Neural progenitor cell (in vitro differentiated cells): ENCODE results near the gene STAC2. TPM values are rescaled to one million over a fixed set of nuclear protein-coding genes. Genes with fewer than 3 reads are reported as not detected.
A peak's percentile ranks its signal among the peaks of the same experiment; 100 is the strongest.

Experiments used
- DNase-seq: peaks from one replicate; pipeline ENCODE4 v3.0.0-alpha.2; 2016; ENCODE audit warnings: low spot score
- H2AFZ ChIP-seq: fragments of 200-600 bp; sonication (generic); replicated peaks from 2 replicates; pipeline ENCODE4 v1.6.1; 2016; ENCODE audit warnings: antibody characterized with exemption
- H3F3A ChIP-seq: fragments of 200-600 bp; sonication (generic); 2 replicates; pipeline ENCODE4 v1.6.1; 2016; ENCODE audit warnings: antibody characterized with exemption, low read depth
- H3K27ac ChIP-seq: fragments of 200-600 bp; sonication (generic); 2 replicates; pipeline ENCODE4 v1.5.1; 2016; ENCODE audit warnings: mild to moderate bottlenecking
- H3K27me3 ChIP-seq: fragments of 200-600 bp; sonication (generic); 2 replicates; pipeline ENCODE4 v1.6.1; 2016; ENCODE audit warnings: mild to moderate bottlenecking, moderate library complexity
- H3K36me3 ChIP-seq: fragments of 200-600 bp; sonication (generic); 2 replicates; pipeline ENCODE4 v1.5.1; 2016
- H3K4me1 ChIP-seq: fragments of 200-600 bp; sonication (generic); 2 replicates; pipeline ENCODE4 v1.6.1; 2016; ENCODE audit warnings: mixed run types
- H3K4me2 ChIP-seq: fragments of 200-600 bp; sonication (generic); 2 replicates; pipeline ENCODE4 v1.6.1; 2016
- H3K4me3 ChIP-seq: fragments of 200-600 bp; sonication (generic); 2 replicates; pipeline ENCODE4 v1.5.1; 2016
- H3K79me2 ChIP-seq: fragments of 200-600 bp; sonication (generic); 2 replicates; pipeline ENCODE4 v1.6.1; 2016; ENCODE audit warnings: low read depth
- H3K9ac ChIP-seq: fragments of 200-600 bp; sonication (generic); 2 replicates; pipeline ENCODE4 v1.6.1; 2016
- H3K9me3 ChIP-seq: fragments of 200-600 bp; sonication (generic); 2 replicates; pipeline ENCODE4 v1.5.1; 2016; ENCODE audit warnings: low read depth
- H4K20me1 ChIP-seq: fragments of 200-600 bp; sonication (generic); 2 replicates; pipeline ENCODE4 v1.6.1; 2016; ENCODE audit warnings: low read depth
- H3K27ac Mint-ChIP-seq: 3 replicates; pipeline ENCODE4 v1.8.0; 2021; ENCODE audit warnings: mixed read lengths
- H3K27me3 Mint-ChIP-seq: 2 replicates; pipeline ENCODE4 v1.8.0; 2022; ENCODE audit warnings: low read depth, mild to moderate bottlenecking, inconsistent platforms, moderate library complexity, mixed read lengths; ENCODE audit not compliant: insufficient read depth
- H3K36me3 Mint-ChIP-seq: 3 replicates; pipeline ENCODE4 v1.8.0; 2021; ENCODE audit warnings: mixed read lengths
- H3K4me1 Mint-ChIP-seq: 3 replicates; pipeline ENCODE4 v1.8.0; 2021; ENCODE audit warnings: mixed read lengths
- H3K4me3 Mint-ChIP-seq: 3 replicates; pipeline ENCODE4 v1.8.0; 2021; ENCODE audit warnings: mild to moderate bottlenecking, moderate library complexity, mixed read lengths
- H3K9me3 Mint-ChIP-seq: 3 replicates; pipeline ENCODE4 v1.8.0; 2020; ENCODE audit warnings: mixed read lengths
- CTCF ChIP-seq: fragments of 200-600 bp; sonication (generic); IDR thresholded peaks from 2 replicates; pipeline ENCODE4 v1.5.1; 2017; ENCODE audit warnings: antibody characterized with exemption, mild to moderate bottlenecking
- EZH2 ChIP-seq: fragments of 200-600 bp; sonication (generic); IDR thresholded peaks from 2 replicates; pipeline ENCODE4 v1.6.1; 2017; ENCODE audit warnings: antibody characterized with exemption, mild to moderate bottlenecking, moderate library complexity
- EZH2phosphoT487 ChIP-seq: fragments of 200-600 bp; sonication (generic); IDR thresholded peaks from 2 replicates; pipeline ENCODE4 v1.6.1; 2017; ENCODE audit warnings: antibody characterized with exemption
- total RNA-seq: library from RNA; depleted of rRNA; stranded (reverse); fragments of >200 nt; gene quantifications from 2 replicates; pipeline ENCODE4 v1.2.3, GENCODE V29; 2015; ENCODE audit warnings: low replicate concordance

The STAC2 gene
- total RNA-seq, 1 donor from 2014 or later = 0.13 TPM

GRCh38 chr17:39209317-39210092 is 16.2 kb downstream of the STAC2 start:
- no peak overlapping the region for H3K27ac Mint-ChIP-seq
- H3K4me3 ChIP-seq = peak overlapping the region; percentile 43
- H3K4me1 ChIP-seq = peaks cover 28% of the 10 kb centered on the region
- H3K36me3 ChIP-seq = no peaks in the 10 kb centered on the region
- H3K9ac ChIP-seq = no peak overlapping the region
- no peaks in the 10 kb centered on the region for H3K9me3 Mint-ChIP-seq
- no peaks in the 10 kb centered on the region for H3K9me3 ChIP-seq
- H3K27me3 ChIP-seq = peaks cover 26% of the 10 kb centered on the region
- H3K27me3 Mint-ChIP-seq = peaks cover 20% of the 10 kb centered on the region
- H2AFZ ChIP-seq = peak overlapping the region; percentile 69
- H3K4me1 Mint-ChIP-seq = peaks cover 29% of the 10 kb centered on the region
- peaks cover 4% of the 10 kb centered on the region for H4K20me1 ChIP-seq
- no peaks in the 10 kb centered on the region for H3K79me2 ChIP-seq
- peaks cover 4% of the 10 kb centered on the region for H3K36me3 Mint-ChIP-seq
- peaks cover 35% of the 10 kb centered on the region for H3F3A ChIP-seq
- no peak overlapping the region for H3K27ac ChIP-seq
- peak overlapping the region; percentile 67 for H3K4me3 Mint-ChIP-seq
- H3K4me2 ChIP-seq = peak overlapping the region; percentile 93
- no peak for TF ChIP-seq EZH2
- no peak for TF ChIP-seq CTCF
- no peak for TF ChIP-seq EZH2phosphoT487
- peak; percentile 57 for DNase-seq

GRCh38 chr17:39208893-39209292 is 16.9 kb downstream of the STAC2 start:
- Histone ChIP-seq H3K4me1 (peaks cover 28% of the 10 kb centered on the region), H3K4me2 (peak overlapping the region; percentile 93), H4K20me1 (peaks cover 4% of the 10 kb centered on the region), H3K27me3 (peaks cover 26% of the 10 kb centered on the region), H3K9ac (no peak overlapping the region), H3K27ac (no peak overlapping the region), H3K36me3 (no peaks in the 10 kb centered on the region), H2AFZ (no peak overlapping the region), H3K79me2 (no peaks in the 10 kb centered on the region), H3K4me3 (no peak overlapping the region), H3F3A (peaks cover 41% of the 10 kb centered on the region), H3K9me3 (no peaks in the 10 kb centered on the region)
- Mint-ChIP-seq H3K36me3 (peaks cover 6% of the 10 kb centered on the region), H3K4me3 (peak overlapping the region; percentile 67), H3K27me3 (peaks cover 23% of the 10 kb centered on the region), H3K9me3 (no peaks in the 10 kb centered on the region), H3K4me1 (peaks cover 29% of the 10 kb centered on the region), H3K27ac (no peak overlapping the region)
- peak; percentile 67 for DNase-seq
- TF ChIP-seq EZH2 (no peak), EZH2phosphoT487 (no peak), CTCF (no peak)

GRCh38 chr17:39208136-39208535 is 17.6 kb downstream of the STAC2 start:
- H3K9me3 ChIP-seq = no peaks in the 10 kb centered on the region
- peaks cover 8% of the 10 kb centered on the region for H3K36me3 Mint-ChIP-seq
- H3K4me1 ChIP-seq = peaks cover 28% of the 10 kb centered on the region
- H3K27me3 ChIP-seq = peaks cover 26% of the 10 kb centered on the region
- no peaks in the 10 kb centered on the region for H3K36me3 ChIP-seq
- H3K9ac ChIP-seq = no peak overlapping the region
- no peak overlapping the region for H3K27ac ChIP-seq
- peaks cover 47% of the 10 kb centered on the region for H3F3A ChIP-seq
- no peak overlapping the region for H3K27ac Mint-ChIP-seq
- H3K79me2 ChIP-seq = no peaks in the 10 kb centered on the region
- H3K4me2 ChIP-seq = peak overlapping the region; percentile 93
- no peak for TF ChIP-seq CTCF
- TF ChIP-seq EZH2 = no peak
- TF ChIP-seq EZH2phosphoT487 = no peak
- no peak overlapping the region for H3K4me3 Mint-ChIP-seq
- no peak overlapping the region for H3K4me3 ChIP-seq
- peaks cover 23% of the 10 kb centered on the region for H3K27me3 Mint-ChIP-seq
- H2AFZ ChIP-seq = no peak overlapping the region
- no peaks in the 10 kb centered on the region for H3K9me3 Mint-ChIP-seq
- H4K20me1 ChIP-seq = peaks cover 4% of the 10 kb centered on the region
- peaks cover 29% of the 10 kb centered on the region for H3K4me1 Mint-ChIP-seq
- DNase-seq = no peak
